LNCaP clone FGC (cell line): Measurements from ENCODE around the gene CLEC4C.
"Not testable (repeated sequence)": the region's sequence is repeated elsewhere in the genome, so short reads cannot be mapped to it uniquely, and the experiment has no call there.

Source experiments
- DNase-seq: peaks from one replicate; pipeline ENCODE4 v3.0.0-alpha.2; 2011; ENCODE audit warnings: low read depth
- H3K4me3 ChIP-seq: 2 replicates; pipeline ENCODE4 v1.5.1; 2011; ENCODE audit warnings: mild to moderate bottlenecking, low read depth, low read length, control low read depth
- CTCF ChIP-seq: IDR thresholded peaks from 2 replicates; pipeline ENCODE4 v1.5.1; 2012; ENCODE audit warnings: mild to moderate bottlenecking; ENCODE audit not compliant: control insufficient read depth, insufficient read depth; ENCODE audit errors: extremely low read depth

The CLEC4C gene

GRCh38 chr12:7782055-7782454, 34.9 kb upstream of the CLEC4C start:
- no peak for TF ChIP-seq CTCF
- H3K4me3 ChIP-seq: no peak overlapping the region
- DNase-seq: no peak

- no peak for DNase-seq
- no peak for TF ChIP-seq CTCF
Measured at GRCh38 chr12:7781274-7781673, 34.1 kb upstream of the CLEC4C start.

GRCh38 chr12:7769999-7770398, 22.8 kb upstream of the CLEC4C start:
- TF ChIP-seq CTCF: no peak
- H3K4me3 ChIP-seq: no peak overlapping the region
- no peak for DNase-seq

More at GRCh38 chr12:7781274-7781673, 34.1 kb upstream of the CLEC4C start:
- H3K4me3 ChIP-seq: no peak overlapping the region

GRCh38 chr12:7758766-7759140, 11.6 kb upstream of the CLEC4C start:
- DNase-seq: no peak
- no peak for TF ChIP-seq CTCF
- no peak overlapping the region for H3K4me3 ChIP-seq

GRCh38 chr12:7756993-7757392, 9.8 kb upstream of the CLEC4C start:
- H3K4me3 ChIP-seq: no peak overlapping the region
- no peak for TF ChIP-seq CTCF
- no peak for DNase-seq

GRCh38 chr12:7755668-7756067, 8.5 kb upstream of the CLEC4C start:
- not testable (repeated sequence) for H3K4me3 ChIP-seq, DNase-seq

- H3K4me3 ChIP-seq, DNase-seq: not testable (repeated sequence)
Measured at GRCh38 chr12:7751941-7752922, 5.1 kb upstream of the CLEC4C start.

- no peak for TF ChIP-seq CTCF
- H3K4me3 ChIP-seq: no peak overlapping the region
- DNase-seq: no peak
Measured at GRCh38 chr12:7751394-7751793, 4.2 kb upstream of the CLEC4C start.
